ENCODE measurements around the gene CEP126.

GRCh38 chr11:101945448-101945847, 30.6 kb downstream of the CEP126 start:
- TF ChIP-seq POLR2AphosphoS5 (IDR thresholded peaks at IDR 0.05; ENCODE audit: low read depth, low read length), result no peak
- TF ChIP-seq TAF1 (IDR thresholded peaks at IDR 0.05; ENCODE audit: borderline replicate concordance, insufficient read depth, low read length), result no peak
- no peak for TF ChIP-seq REST (IDR thresholded peaks at IDR 0.05; ENCODE audit: insufficient read depth in 1 of 2, low read depth in 2 of 2, low read length in 2 of 2)
- no peak for TF ChIP-seq SIN3A (IDR thresholded peaks at IDR 0.05; ENCODE audit: borderline replicate concordance, insufficient read depth, low read length)
